ENCODE measurements around the gene THADA. TPM values are rescaled to one million over a fixed set of nuclear protein-coding genes. Genes with fewer than 3 reads are reported as not detected.

Gene THADA
- total RNA-seq, 1 donor from 2014 or later = 33.8 TPM

- no peaks in the 10 kb centered on the region for H3K27me3 Mint-ChIP-seq (ENCODE audit: low read depth)
- DNase-seq (ENCODE audit: low read depth, low spot score) = no peak
- H3K4me3 Mint-ChIP-seq = no peak overlapping the region
- H3K4me1 Mint-ChIP-seq = peaks cover 38% of the 10 kb centered on the region
- TF ChIP-seq CTCF (conservative IDR thresholded peaks at IDR 0.05) = no peak
- peaks cover 12% of the 10 kb centered on the region for H3K36me3 Mint-ChIP-seq (ENCODE audit: low read depth)
- no peak overlapping the region for H3K27ac Mint-ChIP-seq (ENCODE audit: unreplicated experiment)
- H3K9me3 Mint-ChIP-seq = peaks cover 4% of the 10 kb centered on the region
These were observed 134.3 kb downstream of the THADA start for GRCh38 chr2:43461453-43462073.

GRCh38 chr2:43460611-43461365 lies 135.1 kb downstream of the THADA start:
- Mint-ChIP-seq H3K27me3 (ENCODE audit: low read depth) (no peaks in the 10 kb centered on the region), H3K36me3 (ENCODE audit: low read depth) (peaks cover 6% of the 10 kb centered on the region), H3K9me3 (no peaks in the 10 kb centered on the region), H3K4me3 (no peak overlapping the region), H3K27ac (ENCODE audit: unreplicated experiment) (no peak overlapping the region), H3K4me1 (peaks cover 43% of the 10 kb centered on the region)
- DNase-seq (ENCODE audit: low read depth, low spot score) = no peak
- TF ChIP-seq CTCF (conservative IDR thresholded peaks at IDR 0.05) = no peak

- no peak overlapping the region for H3K27ac Mint-ChIP-seq (ENCODE audit: unreplicated experiment)
- H3K4me1 Mint-ChIP-seq = peaks cover 47% of the 10 kb centered on the region
- H3K36me3 Mint-ChIP-seq (ENCODE audit: low read depth) = no peaks in the 10 kb centered on the region
- TF ChIP-seq CTCF (conservative IDR thresholded peaks at IDR 0.05) = no peak
- no peak for DNase-seq (ENCODE audit: low read depth, low spot score)
- no peak overlapping the region for H3K4me3 Mint-ChIP-seq
- no peaks in the 10 kb centered on the region for H3K27me3 Mint-ChIP-seq (ENCODE audit: low read depth)
- H3K9me3 Mint-ChIP-seq = no peaks in the 10 kb centered on the region
These were observed 135.7 kb downstream of the THADA start for GRCh38 chr2:43460174-43460546.

GRCh38 chr2:43459446-43460173 lies 136.2 kb downstream of the THADA start:
- H3K4me1 Mint-ChIP-seq = peaks cover 49% of the 10 kb centered on the region
- H3K27me3 Mint-ChIP-seq (ENCODE audit: low read depth) = no peaks in the 10 kb centered on the region

More at GRCh38 chr2:43459446-43460173, 136.2 kb downstream of the THADA start:
- Mint-ChIP-seq H3K4me3 (no peak overlapping the region), H3K36me3 (ENCODE audit: low read depth) (no peaks in the 10 kb centered on the region), H3K9me3 (no peaks in the 10 kb centered on the region), H3K27ac (ENCODE audit: unreplicated experiment) (no peak overlapping the region)
- no peak for TF ChIP-seq CTCF (conservative IDR thresholded peaks at IDR 0.05)
- no peak for DNase-seq (ENCODE audit: low read depth, low spot score)
